Stomach (tissue), 4 donors: ENCODE data around the gene CDH23.
"Not testable (repeated sequence)": the region's sequence is repeated elsewhere in the genome, so short reads cannot be mapped to it uniquely, and the experiment has no call there.

Experiments used
- POLR2A ChIP-seq, 4 donors: fragments of 450-650 bp; IDR thresholded peaks; one replicate each; pipeline ENCODE4 v1.6.1; 2016; ENCODE audit warnings: antibody characterized with exemption in 4 of 4, control low read depth in 2 of 4, mild to moderate bottlenecking in 1 of 4, moderate library complexity in 1 of 4
- TF ChIP-seq, protein P1 (sequence below), 7 experiments: fragments of 450-650 bp in 4 of 7; fragments of 200-600 bp in 3 of 7; sonication (generic) in 3 of 7; IDR thresholded peaks; one replicate each; pipeline ENCODE4 v1.5.1; 2016 to 2019; ENCODE audit warnings: antibody characterized with exemption in 7 of 7, control low read depth in 2 of 7, mild to moderate bottlenecking in 1 of 7

DNA sequence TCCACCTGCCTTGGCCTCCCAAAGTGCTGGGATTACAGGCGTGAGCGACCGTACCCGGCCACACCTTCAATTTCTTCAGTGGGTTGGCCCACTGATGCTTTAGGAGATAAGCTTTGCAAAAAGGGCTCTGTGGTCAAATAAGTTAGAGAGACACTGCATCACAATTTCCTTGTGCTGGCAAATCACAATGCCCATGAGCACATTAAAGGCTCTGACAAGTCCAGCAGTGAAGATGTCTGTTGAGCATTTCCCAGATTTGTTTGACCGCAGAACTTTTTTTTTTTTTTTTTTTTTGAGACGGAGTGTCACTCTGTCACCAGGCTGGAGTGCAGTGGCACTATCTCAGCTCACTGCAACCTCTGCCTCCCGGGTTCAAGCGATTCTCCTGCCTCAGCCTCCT lies 203.5 kb downstream of the CDH23 start:
- TF ChIP-seq, protein P1, sequence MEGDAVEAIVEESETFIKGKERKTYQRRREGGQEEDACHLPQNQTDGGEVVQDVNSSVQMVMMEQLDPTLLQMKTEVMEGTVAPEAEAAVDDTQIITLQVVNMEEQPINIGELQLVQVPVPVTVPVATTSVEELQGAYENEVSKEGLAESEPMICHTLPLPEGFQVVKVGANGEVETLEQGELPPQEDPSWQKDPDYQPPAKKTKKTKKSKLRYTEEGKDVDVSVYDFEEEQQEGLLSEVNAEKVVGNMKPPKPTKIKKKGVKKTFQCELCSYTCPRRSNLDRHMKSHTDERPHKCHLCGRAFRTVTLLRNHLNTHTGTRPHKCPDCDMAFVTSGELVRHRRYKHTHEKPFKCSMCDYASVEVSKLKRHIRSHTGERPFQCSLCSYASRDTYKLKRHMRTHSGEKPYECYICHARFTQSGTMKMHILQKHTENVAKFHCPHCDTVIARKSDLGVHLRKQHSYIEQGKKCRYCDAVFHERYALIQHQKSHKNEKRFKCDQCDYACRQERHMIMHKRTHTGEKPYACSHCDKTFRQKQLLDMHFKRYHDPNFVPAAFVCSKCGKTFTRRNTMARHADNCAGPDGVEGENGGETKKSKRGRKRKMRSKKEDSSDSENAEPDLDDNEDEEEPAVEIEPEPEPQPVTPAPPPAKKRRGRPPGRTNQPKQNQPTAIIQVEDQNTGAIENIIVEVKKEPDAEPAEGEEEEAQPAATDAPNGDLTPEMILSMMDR (IDR thresholded peaks at IDR 0.05): not testable (repeated sequence)
- TF ChIP-seq POLR2A (IDR thresholded peaks at IDR 0.05): not testable (repeated sequence)
